B cell (primary cell): Measurements from ENCODE around the gene RAPGEF6. TPM values are rescaled to one million over a fixed set of nuclear protein-coding genes. Genes with fewer than 3 reads are reported as not detected.

Experiments used
- ATAC-seq: fragments of 200-7000 bp; cut with Tn5 transposase; one replicate; pipeline ENCODE4 v1.10.0; 2021; ENCODE audit warnings: low read depth, mild to moderate bottlenecking, moderate number of reproducible peaks, moderate library complexity
- CTCF ChIA-PET: fragments of 350-600 bp; sonication (Branson Sonifier 250); formaldehyde crosslinking; loops from one replicate; lab custom pipeline; 2021; ENCODE audit warnings: antibody characterized with exemption, inconsistent platforms; lab: Charles Lee
- POLR2A ChIA-PET: fragments of 350-600 bp; sonication (Branson Sonifier 250); formaldehyde crosslinking; loops from one replicate; lab custom pipeline; 2021; ENCODE audit warnings: antibody characterized with exemption; lab: Charles Lee
- DNase-seq: peaks from one replicate; pipeline ENCODE4 v3.0.0; 2013
- H2AFZ ChIP-seq: 2 replicates; pipeline ENCODE4 v1.6.1; 2012; ENCODE audit warnings: mild to moderate bottlenecking, low read depth, low read length; ENCODE audit not compliant: insufficient read depth, poor library complexity, severe bottlenecking
- H3K27ac ChIP-seq, 2 donors: 1 replicate in 1 of 2; 2 replicates in 1 of 2; pipeline ENCODE4 v1.5.1; 2012 to 2013; ENCODE audit warnings: low read length in 2 of 2, mild to moderate bottlenecking in 2 of 2, moderate library complexity in 1 of 2
- H3K27me3 ChIP-seq, 4 experiments: fragments of 200-600 bp in 1 of 4; sonication (generic) in 1 of 4; replicated peaks in 1 of 4; 1 replicate in 2 of 4; 2 replicates in 2 of 4; pipeline versions ENCODE4 v1.6.1 to v1.7.0; 2013 to 2016; ENCODE audit warnings: low read length in 3 of 4, mild to moderate bottlenecking in 2 of 4, mixed read lengths in 1 of 4, moderate library complexity in 1 of 4; ENCODE audit not compliant: insufficient read depth in 4 of 4, control insufficient read depth in 3 of 4; ENCODE audit errors: control extremely low read depth in 1 of 4
- H3K36me3 ChIP-seq, 2 experiments: replicated peaks in 1 of 2; 1 replicate in 1 of 2; 2 replicates in 1 of 2; pipeline versions ENCODE4 v1.6.1 to v1.7.1; 2013; ENCODE audit warnings: low read length in 1 of 2; ENCODE audit not compliant: insufficient read depth in 2 of 2, control insufficient read depth in 1 of 2; ENCODE audit errors: control extremely low read depth in 1 of 2, extremely low read depth in 1 of 2
- H3K4me1 ChIP-seq, 2 donors: fragments of 200-600 bp in 1 of 2; sonication (generic) in 1 of 2; 1 replicate in 1 of 2; 2 replicates in 1 of 2; pipeline versions ENCODE4 v1.5.1 to v1.6.1; 2013 to 2017; ENCODE audit warnings: low read length in 2 of 2; ENCODE audit not compliant: control insufficient read depth in 2 of 2, insufficient read depth in 2 of 2
- H3K4me2 ChIP-seq: replicated peaks from 2 replicates; pipeline ENCODE3; 2012; ENCODE audit warnings: mild to moderate bottlenecking, low read depth, low read length; ENCODE audit not compliant: poor library complexity, severe bottlenecking
- H3K4me3 ChIP-seq, 5 experiments: fragments of 200-600 bp in 1 of 5; sonication (generic) in 1 of 5; 1 replicate in 3 of 5; 2 replicates in 2 of 5; pipeline versions ENCODE4 v1.5.1 to v1.7.0; 2011 to 2016; ENCODE audit warnings: low read length in 4 of 5, mild to moderate bottlenecking in 4 of 5, low read depth in 2 of 5, control low read depth in 1 of 5, moderate library complexity in 1 of 5; ENCODE audit not compliant: insufficient read depth in 1 of 5; ENCODE audit errors: control extremely low read depth in 1 of 5, extremely low read depth in 1 of 5
- H3K79me2 ChIP-seq: fragments of 200-600 bp; sonication (generic); one replicate; pipeline ENCODE4 v1.6.0; 2016; ENCODE audit warnings: low read length; ENCODE audit not compliant: control insufficient read depth, insufficient read depth
- H3K9ac ChIP-seq: fragments of 200-600 bp; sonication (generic); 2 replicates; pipeline ENCODE4 v1.6.1; 2017; ENCODE audit warnings: mild to moderate bottlenecking, low read length, moderate library complexity
- H3K9me3 ChIP-seq, 3 donors: one replicate each; pipeline versions ENCODE4 v1.6.1 to v1.7.1; 2013; ENCODE audit warnings: low read length in 2 of 3; ENCODE audit not compliant: control insufficient read depth in 2 of 3, insufficient read depth in 1 of 3; ENCODE audit errors: control extremely low read depth in 1 of 3
- H4K20me1 ChIP-seq: 2 replicates; pipeline ENCODE4 v1.6.0; 2012; ENCODE audit warnings: mild to moderate bottlenecking, low read length; ENCODE audit not compliant: insufficient read depth, control insufficient read depth, poor library complexity, severe bottlenecking
- H3K27ac Mint-ChIP-seq: one replicate; pipeline ENCODE4 v1.8.0; 2021; ENCODE audit warnings: mixed read lengths
- H3K27me3 Mint-ChIP-seq: one replicate; pipeline ENCODE4 v1.8.0; 2021; ENCODE audit warnings: mixed read lengths
- H3K4me1 Mint-ChIP-seq: one replicate; pipeline ENCODE4 v1.8.0; 2021; ENCODE audit warnings: mixed read lengths
- H3K4me3 Mint-ChIP-seq: one replicate; pipeline ENCODE4 v1.8.0; 2021; ENCODE audit warnings: mixed read lengths
- H3K9me3 Mint-ChIP-seq: one replicate; pipeline ENCODE4 v1.8.0; 2022; ENCODE audit warnings: mixed read lengths; ENCODE audit not compliant: insufficient read depth
- CTCF ChIP-seq: fragments of 200-600 bp; IDR thresholded peaks from one replicate; pipeline ENCODE4 v1.8.0; 2022; ENCODE audit warnings: antibody characterized with exemption, mild to moderate bottlenecking
- EZH2 ChIP-seq: IDR thresholded peaks from 2 replicates; pipeline ENCODE4 v1.6.1; 2012; ENCODE audit warnings: borderline replicate concordance, low read depth, mild to moderate bottlenecking, moderate library complexity, low read length; ENCODE audit not compliant: insufficient read depth, poor library complexity, severe bottlenecking
- WGBS: methylation state at CpG from one replicate; pipeline ENCODE4 v1.1.5; 2013; ENCODE audit warnings: missing lambda C conversion rate; ENCODE audit not compliant: insufficient coverage; 5-methylcytosine and 5-hydroxymethylcytosine counted together
- intact Hi-C: fragments of 100-400 bp; cut with micrococcal nuclease; formaldehyde crosslinking; loops from one replicate; pipeline ENCODE4 v1.10.0; 2022
- polyA plus RNA-seq: library from polyadenylated mRNA; depleted of rRNA; stranded (reverse); fragments of >200 nt; gene quantifications from 2 replicates; pipeline ENCODE4 v1.2.3, GENCODE V29; 2012
- total RNA-seq, 2 donors: library from RNA; stranded (reverse); fragments of 120-200 nt in 1 of 2; gene quantifications; 1 replicate in 1 of 2; 2 replicates in 1 of 2; pipeline versions ENCODE4 v1.2.3 to v1.2.4, GENCODE V29; 2013 to 2022

The RAPGEF6 gene
- total and polyA plus RNA-seq, 2 donors (not counting 1 experiment from before 2014, with no cell fraction given), result 9.8 to 56.2 TPM

GRCh38 chr5:131525805-131526204 is 109.2 kb downstream of the RAPGEF6 start:
- ChIA-PET CTCF (interaction anchor here (1.1 to 1.5 kb wide), 2 partner anchors 14 to 537 kb away, joined by 3 to 4 read pairs; no protein-coding TSS in a partner anchor), POLR2A (no interaction called here)
- Histone ChIP-seq H3K4me1 (peaks cover 10 to 20% of the 10 kb centered on the region in 2 donors), H3K79me2 (peaks cover 71% of the 10 kb centered on the region), H2AFZ (no peak overlapping the region), H4K20me1 (no peaks in the 10 kb centered on the region), H3K27ac (no peak overlapping the region), H3K27me3 (no peaks in the 10 kb centered on the region), H3K4me3 (no peak overlapping the region), H3K36me3 (no peaks in the 10 kb centered on the region), H3K9ac (no peak overlapping the region), H3K4me2 (no peak overlapping the region), H3K9me3 (no peaks in the 10 kb centered on the region)
- DNase-seq (no peak), ATAC-seq (no peak)
- TF ChIP-seq EZH2 (no peak), CTCF (no peak)
- no CpG with 5 or more reads among the region's 1 CpG for WGBS
- Mint-ChIP-seq H3K4me1 (peaks cover 25% of the 10 kb centered on the region), H3K9me3 (no peaks in the 10 kb centered on the region), H3K4me3 (no peak overlapping the region), H3K27ac (peak overlapping the region; percentile 37), H3K27me3 (no peaks in the 10 kb centered on the region)
- intact Hi-C loops, result no loop called here

GRCh38 chr5:131524431-131524830 is 110.6 kb downstream of the RAPGEF6 start:
- ATAC-seq (no peak), DNase-seq (no peak)
- no peak overlapping the region for H3K9ac ChIP-seq
- no peak overlapping the region for H3K4me3 ChIP-seq
- H4K20me1 ChIP-seq, result no peaks in the 10 kb centered on the region
- no peak overlapping the region for H3K4me2 ChIP-seq
- ChIA-PET CTCF (interaction anchor here (1.3 kb wide), 1 partner anchor 18 kb away, joined by 3 read pairs; no protein-coding TSS in a partner anchor), POLR2A (no interaction called here)
- no peak overlapping the region for H3K27ac ChIP-seq
- no peaks in the 10 kb centered on the region for H3K27me3 Mint-ChIP-seq
- H3K9me3 ChIP-seq, result no peaks in the 10 kb centered on the region
- peaks cover 5 to 10% of the 10 kb centered on the region in 2 experiments for H3K36me3 ChIP-seq
- H3K9me3 Mint-ChIP-seq, result no peaks in the 10 kb centered on the region
- no peaks in the 10 kb centered on the region for H3K27me3 ChIP-seq
- peaks cover 10 to 20% of the 10 kb centered on the region in 2 donors for H3K4me1 ChIP-seq
- peaks cover 24% of the 10 kb centered on the region for H3K4me1 Mint-ChIP-seq
- peaks cover 61% of the 10 kb centered on the region for H3K79me2 ChIP-seq
- intact Hi-C loops, result no loop called here
- WGBS, result 100% methylated on average over 1 of the region's 4 CpGs
- no peak overlapping the region for H2AFZ ChIP-seq
- H3K4me3 Mint-ChIP-seq, result no peak overlapping the region
- no peak overlapping the region for H3K27ac Mint-ChIP-seq
- TF ChIP-seq CTCF (no peak), EZH2 (no peak)
